Endothelial cell of umbilical vein (primary cell): Measurements from ENCODE around the gene FOXP4. TPM values are rescaled to one million over a fixed set of nuclear protein-coding genes. Genes with fewer than 3 reads are reported as not detected.

Experiments
- BruUV-seq: library from RNA; stranded (reverse); fragments of 400-500 nt; replicated peaks from 2 replicates; lab custom pipeline; 2021; lab: Mats Ljungman, UMichigan
- CTCF ChIA-PET: fragments of 300-600, 350-600 bp; sonication (Branson Sonifier 250); formaldehyde crosslinking; loops from one replicate; lab custom pipeline; 2021; ENCODE audit warnings: antibody characterized with exemption, inconsistent platforms; lab: Charles Lee
- POLR2A ChIA-PET: fragments of 300-600, 350-600 bp; sonication (Branson Sonifier 250); formaldehyde crosslinking; loops from one replicate; lab custom pipeline; 2021; ENCODE audit warnings: antibody characterized with exemption, inconsistent platforms; lab: Charles Lee
- DNase-seq: peaks from one replicate; pipeline ENCODE4 v3.0.0-alpha.2; 2011; ENCODE audit warnings: low read depth, low spot score
- FAIRE-seq: peaks from 2 replicates; lab custom pipeline; 2011; peaks lifted over from hg19 to GRCh38; lab: Jason Lieb, UNC
- H2AFZ ChIP-seq: 2 replicates; pipeline ENCODE4 v1.6.0; 2012; ENCODE audit warnings: low read depth, low read length, control low read depth, inconsistent platforms
- H3K27ac ChIP-seq: 2 replicates; pipeline ENCODE4 v1.5.1; 2011; ENCODE audit warnings: low read depth, mild to moderate bottlenecking, control low read depth, low read length, moderate library complexity; ENCODE audit not compliant: insufficient read depth
- H3K27me3 ChIP-seq, 2 experiments: 2 replicates each; pipeline versions ENCODE4 v1.6.0 to v1.6.1; 2011; ENCODE audit warnings: low read length in 2 of 2, mixed read lengths in 1 of 2; ENCODE audit not compliant: control insufficient read depth in 2 of 2, insufficient read depth in 2 of 2
- H3K36me3 ChIP-seq, 2 experiments: 2 replicates in 1 of 2; 3 replicates in 1 of 2; pipeline ENCODE4 v1.5.1; 2011; ENCODE audit warnings: low read length in 2 of 2, mild to moderate bottlenecking in 1 of 2, moderate library complexity in 1 of 2; ENCODE audit not compliant: control insufficient read depth in 2 of 2, insufficient read depth in 2 of 2; ENCODE audit errors: extremely low read depth in 1 of 2
- H3K4me1 ChIP-seq: 3 replicates; pipeline ENCODE4 v1.5.1; 2011; ENCODE audit warnings: mild to moderate bottlenecking, low read length; ENCODE audit not compliant: control insufficient read depth, insufficient read depth; ENCODE audit errors: extremely low read depth
- H3K4me2 ChIP-seq: 2 replicates; pipeline ENCODE4 v1.6.1; 2011; ENCODE audit warnings: low read length, control low read depth, mixed read lengths; ENCODE audit not compliant: insufficient read depth
- H3K4me3 ChIP-seq, 3 experiments: fragments of 200-600 bp in 1 of 3; sonication (generic), shearing (Covaris generic) in 1 of 3; replicated peaks in 1 of 3; 2 replicates each; pipeline ENCODE4 v1.5.1; 2011 to 2016; ENCODE audit warnings: control low read depth in 3 of 3, low read length in 3 of 3, mild to moderate bottlenecking in 2 of 3, inconsistent platforms in 1 of 3, low read depth in 1 of 3, moderate library complexity in 1 of 3; ENCODE audit not compliant: insufficient read depth in 1 of 3
- H3K79me2 ChIP-seq: 2 replicates; pipeline ENCODE4 v1.6.0; 2012; ENCODE audit warnings: low read length, inconsistent platforms; ENCODE audit not compliant: control insufficient read depth, insufficient read depth
- H3K9ac ChIP-seq: replicated peaks from 2 replicates; pipeline ENCODE3; 2011; ENCODE audit warnings: low read length, control low read depth; ENCODE audit not compliant: insufficient read depth; ENCODE audit errors: extremely low read depth
- H3K9me1 ChIP-seq: replicated peaks from 3 replicates; pipeline ENCODE4 v1.6.0; 2011; ENCODE audit warnings: mild to moderate bottlenecking, low read length; ENCODE audit not compliant: control insufficient read depth, insufficient read depth; ENCODE audit errors: extremely low read depth
- H3K9me3 ChIP-seq: replicated peaks from 2 replicates; pipeline ENCODE4 v1.5.1; 2012; ENCODE audit warnings: low read length, inconsistent platforms; ENCODE audit not compliant: control insufficient read depth, insufficient read depth
- H4K20me1 ChIP-seq: replicated peaks from 2 replicates; pipeline ENCODE3; 2011; ENCODE audit warnings: mild to moderate bottlenecking, low read length; ENCODE audit not compliant: control insufficient read depth, insufficient read depth; ENCODE audit errors: extremely low read depth
- EZH2 ChIP-seq: IDR thresholded peaks from 2 replicates; pipeline ENCODE4 v1.6.1; 2012; ENCODE audit warnings: borderline replicate concordance, low read depth, mild to moderate bottlenecking, moderate library complexity, low read length, inconsistent platforms; ENCODE audit not compliant: severe bottlenecking
- FOS ChIP-seq: IDR thresholded peaks from 2 replicates; pipeline ENCODE4 v1.6.1; 2011; ENCODE audit warnings: mild to moderate bottlenecking, low read length, moderate library complexity, borderline replicate concordance; ENCODE audit not compliant: insufficient read depth
- GATA2 ChIP-seq: IDR thresholded peaks from 2 replicates; pipeline ENCODE4 v1.7.0; 2011; ENCODE audit warnings: low read depth, mild to moderate bottlenecking, moderate library complexity, mixed read lengths, low read length; ENCODE audit not compliant: insufficient read length, insufficient read depth
- JUN ChIP-seq: IDR thresholded peaks from 2 replicates; pipeline ENCODE4 v1.6.1; 2011; ENCODE audit warnings: borderline replicate concordance, low read depth; ENCODE audit not compliant: insufficient read length, insufficient read depth
- POLR2A ChIP-seq: IDR thresholded peaks from 2 replicates; pipeline ENCODE4 v1.6.1; 2012; ENCODE audit warnings: low read depth, mild to moderate bottlenecking, control low read depth, low read length
- POLR2AphosphoS5 ChIP-seq: IDR thresholded peaks from 2 replicates; pipeline ENCODE4 v1.6.1; 2012; ENCODE audit warnings: low read depth, mild to moderate bottlenecking, control low read depth, low read length, moderate library complexity; ENCODE audit not compliant: insufficient read depth
- dilution Hi-C: fragments of 300-500 bp; cut with MboI; formaldehyde crosslinking; loops from one replicate; pipeline ENCODE4 v1.15.0; 2019; ENCODE audit warnings: low sequenced_read_pairs; ENCODE audit not compliant: extremely low pct_ligation_motif_present
- intact Hi-C: fragments of 100-400 bp; cut with micrococcal nuclease; formaldehyde crosslinking; loops from one replicate; pipeline ENCODE4 v1.10.0; 2022
- polyA plus RNA-seq, 4 experiments: library from polyadenylated mRNA; depleted of rRNA in 3 of 4; stranded (reverse) in 3 of 4; unstranded in 1 of 4; fragments of >200 nt; gene quantifications; 2 replicates each; pipeline versions ENCODE4 v1.2.1 to v1.2.3, GENCODE V29; 2011 to 2012; ENCODE audit warnings: missing spikeins in 1 of 4
- total RNA-seq: library from RNA; stranded (reverse); gene quantifications from 2 replicates; pipeline ENCODE4 v1.2.3, GENCODE V29; 2021
- TF ChIP-seq, protein P1 (sequence below): IDR thresholded peaks from 2 replicates; pipeline ENCODE4 v1.6.1; 2011; ENCODE audit not compliant: insufficient read depth, insufficient read length

FOXP4 gene
- total and polyA plus RNA-seq, 2 donors (not counting 3 experiments of a cell fraction or from before 2014, with no cell fraction given): 5.6 to 23.9 TPM

DNA sequence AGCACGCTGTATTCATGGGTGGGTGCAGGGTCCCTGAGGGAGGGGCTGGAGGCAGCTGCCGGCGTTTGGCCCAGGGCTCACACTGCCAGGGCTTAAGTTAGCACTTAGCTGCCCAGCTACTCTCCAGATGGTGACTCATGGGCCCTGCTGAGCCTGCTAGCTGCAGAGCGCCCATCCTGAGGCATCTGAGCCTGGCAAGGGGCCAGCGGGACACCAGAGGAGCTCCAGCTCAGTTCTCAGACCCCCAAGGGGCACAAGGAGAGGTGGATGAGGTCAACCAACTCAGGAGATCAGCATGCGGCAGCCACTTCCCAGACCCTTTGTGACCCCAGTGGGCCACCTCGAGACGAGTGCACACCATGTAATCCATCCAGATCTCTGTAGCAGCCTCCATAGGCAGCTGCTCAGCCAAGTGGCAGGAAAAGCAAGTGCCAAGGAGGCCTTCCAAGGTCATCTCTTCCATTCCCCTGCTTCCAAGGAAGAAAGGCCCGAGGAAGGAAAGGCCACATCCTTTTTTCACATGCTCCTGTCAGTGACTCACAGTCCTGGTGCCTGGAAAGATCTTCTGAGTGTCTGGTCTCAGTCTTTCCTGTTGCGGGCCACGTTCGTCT, 35.3 kb downstream of the FOXP4 start:
- ChIA-PET POLR2A (no interaction called here), CTCF (interaction anchor here (0.6 to 2.3 kb wide), 13 partner anchors 8 to 261 kb away, joined by 3 to 11 read pairs (median 3); no protein-coding TSS in a partner anchor)
- DNase-seq: peak; percentile 85
- Histone ChIP-seq H3K4me1 (peaks cover 35% of the 10 kb centered on the region), H3K27ac (peak overlapping the region; percentile 36), H3K79me2 (no peaks in the 10 kb centered on the region), H3K9me1 (no peaks in the 10 kb centered on the region), H3K4me3 (no peak overlapping the region), H2AFZ (no peak overlapping the region), H4K20me1 (no peaks in the 10 kb centered on the region), H3K9ac (no peak overlapping the region), H3K27me3 (no peaks in the 10 kb centered on the region), H3K36me3 (peaks cover 0 to 5% of the 10 kb centered on the region in 2 experiments), H3K4me2 (peak overlapping the region; percentile 3), H3K9me3 (no peaks in the 10 kb centered on the region)
- TF ChIP-seq, protein P1, sequence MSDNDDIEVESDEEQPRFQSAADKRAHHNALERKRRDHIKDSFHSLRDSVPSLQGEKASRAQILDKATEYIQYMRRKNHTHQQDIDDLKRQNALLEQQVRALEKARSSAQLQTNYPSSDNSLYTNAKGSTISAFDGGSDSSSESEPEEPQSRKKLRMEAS: no peak
- TF ChIP-seq POLR2A (no peak), POLR2AphosphoS5 (peak; percentile 32), EZH2 (no peak), JUN (peak; percentile 41), GATA2 (peak; percentile 33), FOS (peak; percentile 61)
- BruUV-seq: no TSS peak
- dilution Hi-C loops (no loop called here), intact Hi-C loops (loop anchor here (1.0 kb wide), 2 partner anchors 20 to 35 kb away; partner anchors contain the start of gene FOXP4)
- peak; percentile 95 for FAIRE-seq
